ENCODE results near the gene TBCB.

The TBCB gene

DNA sequence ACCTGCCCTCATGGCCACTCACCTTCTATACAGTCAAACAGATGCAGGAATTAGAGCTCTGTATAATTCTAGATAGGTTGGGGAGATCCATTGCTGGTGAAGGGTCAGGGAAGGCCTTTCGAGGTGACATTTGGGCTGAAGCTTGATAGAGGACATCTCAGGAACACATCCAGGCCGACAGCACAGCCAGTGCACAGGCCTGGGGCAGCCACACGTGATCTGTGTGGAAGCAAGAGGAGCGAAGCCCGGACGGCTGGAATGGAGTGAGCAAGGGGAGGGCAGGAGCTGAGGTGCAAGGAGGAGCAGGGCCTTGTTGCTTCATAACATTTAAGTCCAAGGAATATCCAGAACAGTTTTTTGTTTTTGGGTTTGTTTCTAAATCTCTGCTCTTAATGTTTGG lies 8.8 kb upstream of the TBCB start:
- no peak for DNase-seq (ENCODE audit: low read depth, low spot score)
- POLR2A ChIA-PET = interaction anchor here (0.6 kb wide), 1 partner anchor 46 kb away, joined by 3 read pairs; no protein-coding TSS in a partner anchor
- CTCF ChIA-PET = interaction anchor here (0.6 to 1.5 kb wide), 2 partner anchors 13 to 62 kb away, joined by 3 read pairs; no protein-coding TSS in a partner anchor
- no peak overlapping the region for H3K4me3 ChIP-seq (ENCODE audit: low read depth, low read length)
- TF ChIP-seq CTCF (IDR thresholded peaks at IDR 0.05; ENCODE audit: insufficient read depth, low read length, missing control alignments) = no peak

GRCh38 chr19:36106991-36107390 lies 8.3 kb upstream of the TBCB start:
- no peak for DNase-seq (ENCODE audit: low read depth, low spot score)
- TF ChIP-seq CTCF (IDR thresholded peaks at IDR 0.05; ENCODE audit: insufficient read depth, low read length, missing control alignments) = no peak
- no peak overlapping the region for H3K4me3 ChIP-seq (ENCODE audit: low read depth, low read length)
- ChIA-PET CTCF (interaction anchor here (0.6 to 1.5 kb wide), 2 partner anchors 14 to 61 kb away, joined by 3 read pairs; no protein-coding TSS in a partner anchor), POLR2A (no interaction called here)

DNA sequence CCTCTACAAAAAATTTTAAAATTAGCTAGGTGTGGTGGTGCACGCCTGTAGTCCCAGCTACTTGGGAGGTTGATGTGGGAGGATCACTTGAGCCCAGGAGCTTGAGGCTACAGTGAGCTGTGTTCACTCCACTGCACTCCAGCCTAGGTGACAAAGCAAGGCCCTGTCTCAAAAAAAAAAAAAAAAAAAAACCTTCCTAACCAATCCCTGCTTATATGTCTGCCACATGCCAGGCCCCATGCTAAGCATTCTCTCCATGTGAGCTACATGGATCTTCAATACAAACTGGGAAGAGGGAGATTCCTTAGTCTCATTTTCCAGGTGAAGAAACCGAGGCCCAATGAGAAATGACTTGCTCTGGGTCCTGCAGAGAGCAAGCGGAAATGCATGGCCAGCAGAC lies 6.6 kb upstream of the TBCB start:
- no peak overlapping the region for H3K4me3 ChIP-seq (ENCODE audit: low read depth, low read length)
- DNase-seq (ENCODE audit: low read depth, low spot score) = no peak
- no peak for TF ChIP-seq CTCF (IDR thresholded peaks at IDR 0.05; ENCODE audit: insufficient read depth, low read length, missing control alignments)
- ChIA-PET CTCF (interaction anchor here (0.6 to 1.2 kb wide), 2 partner anchors 16 to 18 kb away, joined by 3 read pairs; no protein-coding TSS in a partner anchor), POLR2A (no interaction called here)

DNA sequence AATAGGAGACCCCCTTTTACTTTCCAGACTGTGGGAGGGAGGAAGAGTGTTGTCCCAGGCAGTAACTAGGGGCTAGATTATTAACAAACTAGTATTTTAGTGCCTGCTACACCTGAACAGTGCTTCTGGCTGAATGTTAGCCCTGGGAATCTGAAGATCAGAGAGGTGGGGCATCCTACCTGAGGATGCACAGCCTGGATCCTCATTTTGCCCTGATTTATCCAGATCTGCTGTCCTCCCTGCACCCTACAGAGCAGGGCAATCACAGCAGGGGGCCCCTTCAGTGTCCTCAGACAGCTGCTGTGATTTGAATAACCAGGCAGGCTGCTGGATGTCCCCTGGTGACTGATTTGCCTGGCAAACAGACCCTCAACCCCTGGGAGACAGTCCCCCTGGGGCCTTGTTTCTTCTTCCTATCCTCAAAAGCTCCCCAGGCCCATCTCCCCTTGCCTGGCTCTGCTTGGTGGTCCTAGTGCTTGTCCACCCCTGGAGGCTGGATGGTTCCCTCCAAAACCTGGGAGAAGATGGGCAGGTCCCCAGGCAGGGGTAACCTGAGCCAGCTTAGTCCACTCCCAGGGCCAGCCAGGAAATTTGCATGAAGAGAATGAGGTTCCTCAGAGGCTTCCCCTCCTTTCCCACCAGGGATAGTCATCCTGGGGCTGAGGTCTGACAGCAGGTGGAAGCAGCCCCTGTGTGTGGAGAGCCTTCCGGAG lies 4.6 kb upstream of the TBCB start, which contains the start of gene OVOL3:
Gene OVOL3 (plus strand): TSS at position 657 of the 713 bp plus-strand sequence. CDS start 60 bp downstream, outside the sequence.
- no peak for DNase-seq (ENCODE audit: low read depth, low spot score)
- no peak for TF ChIP-seq CTCF (IDR thresholded peaks at IDR 0.05; ENCODE audit: insufficient read depth, low read length, missing control alignments)
- ChIA-PET POLR2A (no interaction called here), CTCF (no interaction called here)
- no peak within 1 kb of the TSS for H3K4me3 ChIP-seq (ENCODE audit: low read depth, low read length)

DNA sequence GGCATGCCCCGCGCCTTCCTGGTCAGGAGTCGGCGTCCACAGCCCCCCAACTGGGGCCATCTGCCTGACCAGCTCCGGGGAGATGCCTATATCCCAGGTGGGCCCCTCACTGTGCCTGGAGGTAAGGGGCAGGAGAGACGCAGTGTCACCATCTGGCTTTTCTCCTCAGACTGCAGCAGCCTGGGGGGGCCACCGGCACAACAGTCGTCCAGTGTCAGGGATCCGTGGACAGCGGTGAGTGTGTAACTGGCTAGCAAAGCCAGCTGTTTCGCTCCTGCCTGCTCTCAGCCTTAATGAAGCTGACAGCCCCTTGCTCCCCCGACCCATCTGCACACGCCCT lies 4.1 kb upstream of the TBCB start:
- no peak for TF ChIP-seq CTCF (IDR thresholded peaks at IDR 0.05; ENCODE audit: insufficient read depth, low read length, missing control alignments)
- ChIA-PET POLR2A (no interaction called here), CTCF (interaction anchor here (0.7 kb wide), 1 partner anchor 52 kb away, joined by 3 read pairs; no protein-coding TSS in a partner anchor)
- DNase-seq (ENCODE audit: low read depth, low spot score) = no peak
- no peak overlapping the region for H3K4me3 ChIP-seq (ENCODE audit: low read depth, low read length)

GRCh38 chr19:36112678-36113077 lies 2.6 kb upstream of the TBCB start:
- DNase-seq (ENCODE audit: low read depth, low spot score) = no peak
- CTCF ChIA-PET = no interaction called here
- POLR2A ChIA-PET = no interaction called here
- no peak for TF ChIP-seq CTCF (IDR thresholded peaks at IDR 0.05; ENCODE audit: insufficient read depth, low read length, missing control alignments)
- peak overlapping the region; percentile 1; the same call in 1 of the 2 replicates for H3K4me3 ChIP-seq (ENCODE audit: low read depth, low read length)

Data from AG04449 (cell line).